Osteocyte (in vitro differentiated cells): ENCODE measurements around the gene ANKS1A. TPM values are rescaled to one million over a fixed set of nuclear protein-coding genes. Genes with fewer than 3 reads are reported as not detected.

Experiments used
- DNase-seq: peaks from one replicate; pipeline ENCODE4 v3.0.0; 2021; ENCODE audit warnings: mixed read lengths; ENCODE audit not compliant: unreplicated experiment; ENCODE audit errors: extremely low spot score
- H3K27ac Mint-ChIP-seq: one replicate; pipeline ENCODE4 v1.8.0; 2021; ENCODE audit warnings: mild to moderate bottlenecking, mixed read lengths; ENCODE audit not compliant: unreplicated experiment
- H3K27me3 Mint-ChIP-seq: one replicate; pipeline ENCODE4 v1.8.0; 2021; ENCODE audit warnings: mixed read lengths; ENCODE audit not compliant: unreplicated experiment
- H3K36me3 Mint-ChIP-seq: one replicate; pipeline ENCODE4 v1.8.0; 2021; ENCODE audit warnings: mixed read lengths; ENCODE audit not compliant: unreplicated experiment
- H3K4me1 Mint-ChIP-seq: one replicate; pipeline ENCODE4 v1.8.0; 2021; ENCODE audit warnings: mixed read lengths; ENCODE audit not compliant: unreplicated experiment
- H3K4me3 Mint-ChIP-seq: one replicate; pipeline ENCODE4 v1.8.0; 2021; ENCODE audit warnings: mild to moderate bottlenecking, moderate library complexity, mixed read lengths; ENCODE audit not compliant: unreplicated experiment
- H3K9me3 Mint-ChIP-seq: one replicate; pipeline ENCODE4 v1.8.0; 2021; ENCODE audit warnings: mixed read lengths; ENCODE audit not compliant: unreplicated experiment
- total RNA-seq: library from RNA; stranded (reverse); gene quantifications from 2 replicates; pipeline ENCODE4 v1.2.1, GENCODE V29; 2021
- TF ChIP-seq, protein P1 (sequence below): fragments of 200-600 bp; sonication (generic); IDR thresholded peaks from 2 replicates; pipeline ENCODE4 v1.5.0; 2021; ENCODE audit warnings: antibody characterized with exemption, mild to moderate bottlenecking, moderate library complexity

The ANKS1A gene
- total RNA-seq, 1 donor from 2014 or later, result 15.5 TPM

DNA sequence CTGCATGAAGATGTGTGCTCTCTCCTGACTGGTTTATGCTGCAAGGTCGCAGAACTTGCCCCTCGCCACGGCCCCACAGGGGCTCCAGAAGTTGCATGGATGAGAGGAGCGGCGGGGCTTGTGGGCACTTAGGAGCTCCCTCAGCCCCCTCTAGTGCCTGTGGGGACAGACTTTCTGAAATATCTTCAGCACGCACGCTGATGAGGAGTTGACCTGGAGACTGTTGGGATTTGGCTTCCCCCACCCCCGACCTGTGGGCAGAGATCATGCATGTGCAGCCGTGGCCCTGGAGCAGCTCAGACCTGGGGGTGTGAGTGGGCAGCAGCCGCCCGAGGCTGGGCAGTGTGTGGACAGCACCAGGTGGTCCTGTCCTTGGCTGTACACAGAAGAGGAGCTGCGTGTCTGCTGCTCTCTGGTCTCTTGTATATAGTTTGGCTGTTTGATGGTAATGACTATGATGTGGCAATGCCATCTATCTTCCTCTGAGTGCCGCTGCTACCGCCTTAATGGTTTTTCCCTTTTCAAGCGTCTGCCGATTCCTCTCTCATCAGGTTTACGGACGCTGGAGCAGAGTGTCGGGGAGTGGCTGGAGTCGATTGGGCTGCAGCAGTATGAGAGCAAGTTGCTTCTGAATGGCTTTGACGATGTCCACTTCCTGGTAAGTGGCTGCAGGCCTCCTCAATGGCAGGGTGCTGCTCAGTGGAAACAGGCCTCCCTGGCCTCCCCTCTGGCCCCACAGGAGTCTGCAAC, 170.7 kb downstream of the ANKS1A start:
- Mint-ChIP-seq H3K36me3 (peaks cover 22% of the 10 kb centered on the region), H3K9me3 (no peaks in the 10 kb centered on the region), H3K27me3 (no peaks in the 10 kb centered on the region), H3K4me3 (no peak overlapping the region), H3K4me1 (peaks cover 2% of the 10 kb centered on the region), H3K27ac (no peak overlapping the region)
- TF ChIP-seq, protein P1, sequence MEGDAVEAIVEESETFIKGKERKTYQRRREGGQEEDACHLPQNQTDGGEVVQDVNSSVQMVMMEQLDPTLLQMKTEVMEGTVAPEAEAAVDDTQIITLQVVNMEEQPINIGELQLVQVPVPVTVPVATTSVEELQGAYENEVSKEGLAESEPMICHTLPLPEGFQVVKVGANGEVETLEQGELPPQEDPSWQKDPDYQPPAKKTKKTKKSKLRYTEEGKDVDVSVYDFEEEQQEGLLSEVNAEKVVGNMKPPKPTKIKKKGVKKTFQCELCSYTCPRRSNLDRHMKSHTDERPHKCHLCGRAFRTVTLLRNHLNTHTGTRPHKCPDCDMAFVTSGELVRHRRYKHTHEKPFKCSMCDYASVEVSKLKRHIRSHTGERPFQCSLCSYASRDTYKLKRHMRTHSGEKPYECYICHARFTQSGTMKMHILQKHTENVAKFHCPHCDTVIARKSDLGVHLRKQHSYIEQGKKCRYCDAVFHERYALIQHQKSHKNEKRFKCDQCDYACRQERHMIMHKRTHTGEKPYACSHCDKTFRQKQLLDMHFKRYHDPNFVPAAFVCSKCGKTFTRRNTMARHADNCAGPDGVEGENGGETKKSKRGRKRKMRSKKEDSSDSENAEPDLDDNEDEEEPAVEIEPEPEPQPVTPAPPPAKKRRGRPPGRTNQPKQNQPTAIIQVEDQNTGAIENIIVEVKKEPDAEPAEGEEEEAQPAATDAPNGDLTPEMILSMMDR, result no peak
- DNase-seq, result no peak

DNA sequence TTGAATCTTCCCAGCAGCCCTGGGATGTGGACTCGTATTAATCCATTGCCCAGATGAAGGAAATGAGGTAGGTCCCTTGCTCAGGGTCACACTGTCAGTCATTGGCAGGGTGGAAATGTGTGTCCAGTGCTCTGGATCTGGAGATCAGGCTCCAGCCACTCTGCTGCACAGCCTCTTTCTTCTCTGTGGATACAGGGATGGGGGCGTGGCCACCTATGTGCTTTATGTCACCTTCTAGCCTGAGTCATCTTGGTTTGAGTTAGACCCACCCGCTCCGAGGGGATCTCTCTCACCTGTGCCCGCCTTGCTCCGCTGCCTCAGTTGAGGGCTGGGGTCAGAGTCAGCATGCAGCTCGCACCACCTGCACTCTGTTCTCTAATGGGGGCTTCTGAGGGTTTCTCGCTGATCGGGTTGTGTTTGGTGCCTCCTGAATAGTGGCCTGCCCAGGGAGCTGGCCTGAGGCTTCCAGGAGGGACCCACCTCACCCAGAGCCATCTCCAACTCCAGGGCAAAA, 172.1 kb downstream of the ANKS1A start:
- Mint-ChIP-seq H3K4me1 (no peaks in the 10 kb centered on the region), H3K9me3 (no peaks in the 10 kb centered on the region), H3K27ac (no peak overlapping the region), H3K27me3 (no peaks in the 10 kb centered on the region), H3K4me3 (no peak overlapping the region), H3K36me3 (peaks cover 27% of the 10 kb centered on the region)
- DNase-seq, result no peak
- TF ChIP-seq, protein P1, result no peak

DNA sequence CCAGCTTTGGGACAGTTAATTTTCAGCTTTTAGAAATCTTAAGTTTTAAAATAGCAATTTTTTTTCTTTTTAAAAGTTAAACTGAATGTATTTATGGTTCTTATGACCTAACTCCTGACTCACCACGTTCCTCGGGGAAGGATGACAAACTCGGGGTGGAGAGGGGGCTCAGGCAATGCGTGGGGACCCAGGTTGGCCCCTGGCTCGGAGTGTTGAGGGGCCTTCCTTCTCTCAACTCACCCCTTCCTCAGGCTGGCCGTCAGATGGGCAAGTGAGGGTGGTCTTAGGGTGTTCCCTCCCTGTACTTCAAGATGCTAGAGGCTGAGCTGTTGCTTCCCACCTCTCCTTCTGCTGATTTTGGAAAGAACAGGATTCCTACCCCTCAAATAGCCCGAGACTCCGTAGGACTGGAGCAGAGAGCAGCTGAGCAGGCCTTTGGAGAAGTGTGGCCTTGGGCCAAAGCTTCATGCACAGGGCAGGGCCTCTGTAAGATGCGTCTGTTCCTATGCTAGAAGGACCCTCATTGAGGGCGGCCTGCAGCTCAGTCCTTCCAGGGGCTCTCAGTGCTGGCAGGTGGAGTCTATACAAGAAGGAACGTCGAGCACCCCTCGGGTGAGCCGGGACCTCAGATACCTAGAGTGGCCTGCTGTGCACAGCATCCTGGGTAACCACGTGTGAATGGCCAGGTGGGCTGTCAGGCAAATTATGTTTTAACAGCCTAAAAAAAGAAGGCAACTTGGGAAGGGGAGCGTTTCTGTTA, 172.8 kb downstream of the ANKS1A start:
- no peak for DNase-seq
- Mint-ChIP-seq H3K36me3 (peaks cover 28% of the 10 kb centered on the region), H3K27me3 (no peaks in the 10 kb centered on the region), H3K27ac (no peak overlapping the region), H3K9me3 (no peaks in the 10 kb centered on the region), H3K4me1 (no peaks in the 10 kb centered on the region), H3K4me3 (no peak overlapping the region)
- TF ChIP-seq, protein P1, result no peak

DNA sequence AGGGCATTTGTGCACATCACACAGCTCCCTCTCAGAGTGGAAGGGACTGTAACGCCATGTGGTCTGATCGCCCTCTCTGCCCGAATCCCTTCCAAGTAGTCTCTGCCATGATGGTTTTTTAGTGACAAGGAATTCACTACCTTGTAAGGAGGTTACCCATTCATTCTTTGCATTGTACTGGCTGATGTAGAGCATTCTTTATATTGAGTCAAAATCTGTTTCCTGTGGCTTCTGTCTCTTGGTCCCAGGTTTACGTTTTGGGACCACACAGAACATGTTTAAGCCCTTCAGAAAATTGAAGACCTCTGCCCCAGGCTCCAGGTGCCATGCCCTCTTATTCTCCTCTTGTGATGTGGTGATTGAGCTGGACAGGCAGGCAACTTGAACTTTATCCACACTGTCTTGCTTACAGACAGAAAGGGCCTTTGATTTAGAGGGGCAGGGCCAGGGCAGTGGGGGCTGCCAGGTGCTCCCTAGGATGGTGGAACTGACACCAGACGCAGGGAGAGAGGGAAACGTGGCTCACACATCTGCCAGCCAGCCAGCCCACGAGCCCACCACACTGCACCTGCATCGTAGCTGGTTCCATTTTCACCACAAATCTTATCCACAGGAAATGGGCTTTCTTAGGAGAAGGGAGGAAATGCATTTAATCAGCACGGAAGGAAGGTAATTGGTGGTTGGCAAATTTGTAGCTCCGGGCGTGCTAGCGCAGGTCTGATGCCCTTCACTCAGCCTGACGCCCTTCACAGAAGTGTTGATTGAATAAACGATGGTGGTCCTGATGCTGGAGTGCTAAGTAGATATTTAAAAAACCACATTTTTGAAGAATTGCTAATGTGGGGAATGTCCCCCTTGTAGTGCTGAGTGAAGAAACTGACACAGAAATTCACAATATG, 173.9 kb downstream of the ANKS1A start:
- TF ChIP-seq, protein P1, result no peak
- no peak for DNase-seq
- Mint-ChIP-seq H3K4me3 (no peak overlapping the region), H3K9me3 (no peaks in the 10 kb centered on the region), H3K4me1 (no peaks in the 10 kb centered on the region), H3K36me3 (peaks cover 28% of the 10 kb centered on the region), H3K27ac (no peak overlapping the region), H3K27me3 (no peaks in the 10 kb centered on the region)
